ENCODE data around the gene TECRL. TPM values are rescaled to one million over a fixed set of nuclear protein-coding genes. Genes with fewer than 3 reads are reported as not detected.

The TECRL gene
- total and polyA plus RNA-seq, 4 donors, result 0.02 to 0.23 TPM; not detected in 2

DNA sequence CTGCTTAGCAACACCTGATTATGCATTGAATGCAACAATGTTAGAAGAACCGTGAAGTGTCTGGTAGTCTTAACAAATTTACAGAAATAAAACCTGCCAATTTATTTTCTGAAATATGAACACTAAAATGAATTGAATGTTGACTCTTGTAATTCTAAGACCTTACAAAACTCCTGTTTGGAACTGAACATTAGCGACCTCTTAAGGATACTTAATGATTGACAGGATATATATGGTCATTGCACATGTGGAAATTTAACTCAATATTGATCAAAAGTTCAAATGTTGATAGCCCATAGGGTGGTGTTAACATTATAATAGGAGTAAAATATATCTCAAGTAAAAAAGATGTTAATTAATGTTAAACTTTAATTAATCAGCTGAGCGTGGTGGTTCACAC, 79.1 kb downstream of the TECRL start:
- TF ChIP-seq, protein P1, sequence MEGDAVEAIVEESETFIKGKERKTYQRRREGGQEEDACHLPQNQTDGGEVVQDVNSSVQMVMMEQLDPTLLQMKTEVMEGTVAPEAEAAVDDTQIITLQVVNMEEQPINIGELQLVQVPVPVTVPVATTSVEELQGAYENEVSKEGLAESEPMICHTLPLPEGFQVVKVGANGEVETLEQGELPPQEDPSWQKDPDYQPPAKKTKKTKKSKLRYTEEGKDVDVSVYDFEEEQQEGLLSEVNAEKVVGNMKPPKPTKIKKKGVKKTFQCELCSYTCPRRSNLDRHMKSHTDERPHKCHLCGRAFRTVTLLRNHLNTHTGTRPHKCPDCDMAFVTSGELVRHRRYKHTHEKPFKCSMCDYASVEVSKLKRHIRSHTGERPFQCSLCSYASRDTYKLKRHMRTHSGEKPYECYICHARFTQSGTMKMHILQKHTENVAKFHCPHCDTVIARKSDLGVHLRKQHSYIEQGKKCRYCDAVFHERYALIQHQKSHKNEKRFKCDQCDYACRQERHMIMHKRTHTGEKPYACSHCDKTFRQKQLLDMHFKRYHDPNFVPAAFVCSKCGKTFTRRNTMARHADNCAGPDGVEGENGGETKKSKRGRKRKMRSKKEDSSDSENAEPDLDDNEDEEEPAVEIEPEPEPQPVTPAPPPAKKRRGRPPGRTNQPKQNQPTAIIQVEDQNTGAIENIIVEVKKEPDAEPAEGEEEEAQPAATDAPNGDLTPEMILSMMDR (IDR thresholded peaks at IDR 0.05; ENCODE audit: control extremely low read depth, extremely low read depth), result no peak
- H3K9me3 ChIP-seq (ENCODE audit: control insufficient read depth in 4 of 4, insufficient read depth in 3 of 4, low read length in 3 of 4), result no peaks in the 10 kb centered on the region
- H3K4me1 ChIP-seq (ENCODE audit: control insufficient read depth in 5 of 5, insufficient read depth in 5 of 5, low read length in 5 of 5), result no peaks in the 10 kb centered on the region
- ATAC-seq (ENCODE audit: insufficient read depth, low FRiP score), result no peak
- H3K27ac ChIP-seq (ENCODE audit: low read depth in 1 of 2, low read length in 1 of 2), result no peak overlapping the region
- H3K4me3 ChIP-seq, result no peak overlapping the region
- H3K36me3 ChIP-seq (ENCODE audit: control insufficient read depth in 4 of 4, insufficient read depth in 4 of 4, low read length in 4 of 4), result peaks cover 0 to under 1% (median 0%) of the 10 kb centered on the region in 4 donors
- no peaks in the 10 kb centered on the region for H3K27me3 ChIP-seq (ENCODE audit: control insufficient read depth in 3 of 3, insufficient read depth in 3 of 3, low read length in 2 of 3)
- WGBS, 2 donors, result 41 to 47% methylated on average over 3 of the region's 3 CpGs
- H3K9ac ChIP-seq (ENCODE audit: insufficient read depth in 1 of 2, low read length in 2 of 2), result no peak overlapping the region
- DNase-seq, result no peak

DNA sequence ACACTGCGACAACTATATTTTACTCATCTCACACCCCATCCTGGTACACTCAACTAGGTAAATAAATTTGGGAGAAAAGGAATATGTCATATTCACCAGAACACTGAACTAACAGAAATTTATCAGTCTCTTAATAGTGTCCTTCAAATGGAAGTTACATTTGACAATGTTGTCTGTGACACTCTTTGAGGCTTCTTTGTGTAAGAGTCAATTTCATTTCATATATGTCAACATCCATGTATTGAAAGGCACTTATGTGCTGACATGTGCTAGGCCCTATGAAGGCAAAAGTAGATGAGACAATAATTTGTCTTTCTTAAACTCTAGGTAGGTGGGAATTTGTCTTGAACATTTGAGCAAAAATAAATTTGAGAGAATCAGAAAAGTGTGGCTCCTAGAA, 82.0 kb downstream of the TECRL start:
- 85 to 100% methylated on average over 1 of the region's 1 CpG for WGBS, 2 donors
- Histone ChIP-seq H3K4me3 (no peak overlapping the region), H3K27ac (ENCODE audit: low read depth in 1 of 2, low read length in 1 of 2) (no peak overlapping the region), H3K9me3 (ENCODE audit: control insufficient read depth in 4 of 4, insufficient read depth in 3 of 4, low read length in 3 of 4) (peaks cover 0 to 2% (median 0%) of the 10 kb centered on the region in 4 donors), H3K9ac (ENCODE audit: insufficient read depth in 1 of 2, low read length in 2 of 2) (no peak overlapping the region), H3K4me1 (ENCODE audit: control insufficient read depth in 5 of 5, insufficient read depth in 5 of 5, low read length in 5 of 5) (no peaks in the 10 kb centered on the region), H3K27me3 (ENCODE audit: control insufficient read depth in 3 of 3, insufficient read depth in 3 of 3, low read length in 2 of 3) (no peaks in the 10 kb centered on the region), H3K36me3 (ENCODE audit: control insufficient read depth in 4 of 4, insufficient read depth in 4 of 4, low read length in 4 of 4) (peaks cover 0 to 2% (median 0%) of the 10 kb centered on the region in 4 donors)
- ATAC-seq (ENCODE audit: insufficient read depth, low FRiP score), result no peak
- DNase-seq, result no peak
- TF ChIP-seq, protein P1 (IDR thresholded peaks at IDR 0.05; ENCODE audit: control extremely low read depth, extremely low read depth), result no peak

DNA sequence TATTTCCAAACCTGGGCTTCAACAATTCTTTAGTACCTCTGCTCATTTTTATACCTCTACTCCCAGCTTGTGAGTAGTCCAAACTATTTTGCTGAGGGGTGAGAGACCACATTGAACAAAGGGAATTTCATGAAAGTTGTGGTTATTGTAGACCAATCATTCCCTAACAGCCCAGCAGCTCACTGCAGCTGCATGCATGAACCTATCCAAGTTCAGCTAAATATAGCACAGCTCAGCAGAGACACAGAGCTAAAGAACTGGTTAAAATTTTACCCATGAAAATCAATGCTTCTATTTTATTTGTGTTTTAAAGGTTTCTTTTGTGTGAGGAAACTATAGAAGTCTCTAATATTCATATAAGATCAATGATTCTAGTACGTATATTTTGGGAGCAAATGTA, 82.7 kb downstream of the TECRL start:
- 80 to 87% methylated on average over 1 of the region's 1 CpG for WGBS, 2 donors
- Histone ChIP-seq H3K9ac (ENCODE audit: insufficient read depth in 1 of 2, low read length in 2 of 2) (no peak overlapping the region), H3K36me3 (ENCODE audit: control insufficient read depth in 4 of 4, insufficient read depth in 4 of 4, low read length in 4 of 4) (peaks cover 0 to 2% (median 0%) of the 10 kb centered on the region in 4 donors), H3K9me3 (ENCODE audit: control insufficient read depth in 4 of 4, insufficient read depth in 3 of 4, low read length in 3 of 4) (peaks cover 0 to 2% (median 0%) of the 10 kb centered on the region in 4 donors), H3K4me3 (no peak overlapping the region), H3K4me1 (ENCODE audit: control insufficient read depth in 5 of 5, insufficient read depth in 5 of 5, low read length in 5 of 5) (no peaks in the 10 kb centered on the region), H3K27ac (ENCODE audit: low read depth in 1 of 2, low read length in 1 of 2) (no peak overlapping the region), H3K27me3 (ENCODE audit: control insufficient read depth in 3 of 3, insufficient read depth in 3 of 3, low read length in 2 of 3) (no peaks in the 10 kb centered on the region)
- no peak for ATAC-seq (ENCODE audit: insufficient read depth, low FRiP score)
- TF ChIP-seq, protein P1 (IDR thresholded peaks at IDR 0.05; ENCODE audit: control extremely low read depth, extremely low read depth), result no peak
- no peak for DNase-seq

DNA sequence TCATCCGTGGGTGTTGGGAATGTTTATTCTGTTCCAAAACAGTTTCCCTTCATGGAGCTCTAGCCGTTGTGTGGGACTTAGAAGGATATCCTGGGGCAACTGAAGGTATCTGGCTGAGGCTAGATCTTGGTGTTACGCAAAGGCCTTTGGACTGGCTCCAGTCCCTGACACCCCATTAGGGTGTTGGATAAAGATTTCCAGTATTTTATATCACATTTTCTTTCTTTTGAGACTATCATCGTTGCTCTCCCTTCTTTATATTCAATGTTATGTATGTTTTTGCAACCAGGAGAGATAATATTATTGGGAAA, 103.0 kb downstream of the TECRL start:
- no peak overlapping the region for H3K27ac ChIP-seq (ENCODE audit: low read depth in 1 of 2, low read length in 1 of 2)
- 69 to 79% methylated on average over 4 of the region's 4 CpGs for WGBS, 2 donors
- ATAC-seq (ENCODE audit: insufficient read depth, low FRiP score) (no peak), DNase-seq (peak in 2 of 3 donors; percentile 7 to 9)
- H3K4me3 ChIP-seq, result no peak overlapping the region
- H3K9me3 ChIP-seq (ENCODE audit: control insufficient read depth in 4 of 4, insufficient read depth in 3 of 4, low read length in 3 of 4), result peaks cover 0 to 7% (median 3%) of the 10 kb centered on the region in 4 donors
- no peak overlapping the region for H3K9ac ChIP-seq (ENCODE audit: insufficient read depth in 1 of 2, low read length in 2 of 2)
- TF ChIP-seq, protein P1 (IDR thresholded peaks at IDR 0.05; ENCODE audit: control extremely low read depth, extremely low read depth), result no peak
- H3K36me3 ChIP-seq (ENCODE audit: control insufficient read depth in 4 of 4, insufficient read depth in 4 of 4, low read length in 4 of 4), result peaks cover 0 to 5% (median 0%) of the 10 kb centered on the region in 4 donors
- no peaks in the 10 kb centered on the region for H3K4me1 ChIP-seq (ENCODE audit: control insufficient read depth in 5 of 5, insufficient read depth in 5 of 5, low read length in 5 of 5)
- no peaks in the 10 kb centered on the region for H3K27me3 ChIP-seq (ENCODE audit: control insufficient read depth in 3 of 3, insufficient read depth in 3 of 3, low read length in 2 of 3)
